Caco-2 (cell line): ENCODE data around the gene KAT8. TPM values are rescaled to one million over a fixed set of nuclear protein-coding genes. Genes with fewer than 3 reads are reported as not detected.
A peak's percentile ranks its signal among the peaks of the same experiment; 100 is the strongest.
"Not testable (repeated sequence)": the region's sequence is repeated elsewhere in the genome, so short reads cannot be mapped to it uniquely, and the experiment has no call there.

Source experiments
- BruUV-seq: library from RNA; stranded (reverse); fragments of 400-500 nt; replicated peaks from 2 replicates; lab custom pipeline; 2021; lab: Mats Ljungman, UMichigan
- CTCF ChIA-PET: fragments of 300-600 bp; sonication (Branson Sonifier 250); formaldehyde crosslinking; loops from one replicate; lab custom pipeline; 2022; ENCODE audit warnings: antibody characterized with exemption; lab: Charles Lee
- POLR2A ChIA-PET: fragments of 300-600 bp; sonication (Branson Sonifier 250); formaldehyde crosslinking; loops from one replicate; lab custom pipeline; 2022; ENCODE audit warnings: antibody characterized with exemption; lab: Charles Lee
- DNase-seq, 2 experiments: peaks; one replicate each; pipeline versions ENCODE4 v3.0.0 to v3.0.0-alpha.2; 2020 to 2022
- H3K27me3 ChIP-seq: replicated peaks from 2 replicates; pipeline ENCODE4 v1.6.0; 2011; ENCODE audit warnings: low read length; ENCODE audit not compliant: control insufficient read depth, insufficient read depth
- H3K36me3 ChIP-seq: 2 replicates; pipeline ENCODE4 v1.5.1; 2011; ENCODE audit warnings: low read length; ENCODE audit not compliant: control insufficient read depth, insufficient read depth
- H3K4me1 ChIP-seq: fragments of 250-450 bp; sonication (Bioruptor Pico); 2 replicates; pipeline ENCODE4 v1.5.1; 2020; ENCODE audit warnings: mild to moderate bottlenecking
- H3K4me3 ChIP-seq: 2 replicates; pipeline ENCODE4 v1.5.1; 2011; ENCODE audit warnings: low read depth, mild to moderate bottlenecking, control low read depth, low read length
- H3K9me3 ChIP-seq: fragments of 250-450 bp; sonication (Bioruptor Pico); 2 replicates; pipeline ENCODE4 v1.5.1; 2020; ENCODE audit warnings: mild to moderate bottlenecking, moderate library complexity
- H3K27ac Mint-ChIP-seq: one replicate; pipeline ENCODE4 v1.8.0; 2022; ENCODE audit warnings: mixed read lengths; ENCODE audit not compliant: unreplicated experiment
- H3K27me3 Mint-ChIP-seq: one replicate; pipeline ENCODE4 v1.8.0; 2022; ENCODE audit warnings: mixed read lengths; ENCODE audit not compliant: insufficient read depth, unreplicated experiment
- H3K36me3 Mint-ChIP-seq: one replicate; pipeline ENCODE4 v1.8.0; 2022; ENCODE audit warnings: mild to moderate bottlenecking, mixed read lengths; ENCODE audit not compliant: insufficient read depth, unreplicated experiment
- H3K4me1 Mint-ChIP-seq: one replicate; pipeline ENCODE4 v1.8.0; 2022; ENCODE audit warnings: low read depth, mixed read lengths; ENCODE audit not compliant: unreplicated experiment
- H3K4me3 Mint-ChIP-seq: one replicate; pipeline ENCODE4 v1.8.0; 2022; ENCODE audit warnings: mild to moderate bottlenecking, moderate library complexity, mixed read lengths; ENCODE audit not compliant: unreplicated experiment
- H3K9me3 Mint-ChIP-seq: one replicate; pipeline ENCODE4 v1.8.0; 2022; ENCODE audit warnings: mixed read lengths; ENCODE audit not compliant: unreplicated experiment
- intact Hi-C: fragments of 100-400 bp; cut with micrococcal nuclease; formaldehyde crosslinking; loops from one replicate; pipeline ENCODE4 v1.10.0; 2022; ENCODE audit not compliant: unreplicated experiment
- total RNA-seq: library from RNA; stranded (reverse); gene quantifications from 2 replicates; pipeline ENCODE4 v1.2.3, GENCODE V29; 2022
- TF ChIP-seq, protein P1 (sequence below), 2 experiments: fragments of 200-600 bp in 1 of 2; IDR thresholded peaks; 1 replicate in 1 of 2; 2 replicates in 1 of 2; pipeline versions ENCODE4 v1.5.1 to v1.8.0; 2011 to 2022; ENCODE audit warnings: antibody characterized with exemption in 1 of 2, control low read depth in 1 of 2, inconsistent platforms in 1 of 2, low read depth in 1 of 2, low read length in 1 of 2, mild to moderate bottlenecking in 1 of 2, moderate library complexity in 1 of 2; ENCODE audit not compliant: insufficient read depth in 1 of 2, severe bottlenecking in 1 of 2, unreplicated experiment in 1 of 2

Gene KAT8
- total RNA-seq, 1 experiment from 2014 or later = 46.2 TPM

DNA sequence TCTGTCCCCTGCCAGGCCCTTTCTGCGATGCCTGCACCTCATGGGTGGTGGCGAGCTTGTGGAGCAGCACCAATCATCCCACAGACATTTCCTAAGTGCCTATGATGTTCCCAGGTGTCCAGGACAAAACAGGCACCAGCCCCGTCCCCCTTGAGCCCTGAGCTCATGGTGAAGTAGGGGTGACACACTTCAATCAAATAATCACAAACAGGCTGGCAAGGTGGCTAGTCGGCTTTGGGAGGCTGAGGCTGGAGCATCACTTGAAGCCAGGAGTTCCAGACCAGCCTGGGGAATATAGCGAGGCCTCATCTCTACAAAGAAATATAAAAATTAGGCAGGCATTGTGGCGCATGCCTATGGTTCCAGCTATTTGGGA is 18.8 kb downstream of the KAT8 start:
- peak overlapping the region; percentile 76 for H3K4me3 Mint-ChIP-seq
- ChIA-PET CTCF (interaction anchor here (0.6 to 2.1 kb wide), 3 partner anchors 19 to 317 kb away, joined by 3 to 12 read pairs (median 4); partner anchors contain the start of genes HSD3B7 and KAT8), POLR2A (interaction anchor here (0.6 to 3.7 kb wide), 4 partner anchors 19 to 158 kb away, joined by 3 to 52 read pairs (median 4); partner anchors contain the start of genes KAT8, ZNF646 and ZNF668)
- TF ChIP-seq, protein P1, sequence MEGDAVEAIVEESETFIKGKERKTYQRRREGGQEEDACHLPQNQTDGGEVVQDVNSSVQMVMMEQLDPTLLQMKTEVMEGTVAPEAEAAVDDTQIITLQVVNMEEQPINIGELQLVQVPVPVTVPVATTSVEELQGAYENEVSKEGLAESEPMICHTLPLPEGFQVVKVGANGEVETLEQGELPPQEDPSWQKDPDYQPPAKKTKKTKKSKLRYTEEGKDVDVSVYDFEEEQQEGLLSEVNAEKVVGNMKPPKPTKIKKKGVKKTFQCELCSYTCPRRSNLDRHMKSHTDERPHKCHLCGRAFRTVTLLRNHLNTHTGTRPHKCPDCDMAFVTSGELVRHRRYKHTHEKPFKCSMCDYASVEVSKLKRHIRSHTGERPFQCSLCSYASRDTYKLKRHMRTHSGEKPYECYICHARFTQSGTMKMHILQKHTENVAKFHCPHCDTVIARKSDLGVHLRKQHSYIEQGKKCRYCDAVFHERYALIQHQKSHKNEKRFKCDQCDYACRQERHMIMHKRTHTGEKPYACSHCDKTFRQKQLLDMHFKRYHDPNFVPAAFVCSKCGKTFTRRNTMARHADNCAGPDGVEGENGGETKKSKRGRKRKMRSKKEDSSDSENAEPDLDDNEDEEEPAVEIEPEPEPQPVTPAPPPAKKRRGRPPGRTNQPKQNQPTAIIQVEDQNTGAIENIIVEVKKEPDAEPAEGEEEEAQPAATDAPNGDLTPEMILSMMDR (IDR thresholded peaks at IDR 0.05; ENCODE audit: insufficient read depth in 1 of 2, low read depth in 1 of 2, low read length in 1 of 2, severe bottlenecking in 1 of 2, unreplicated experiment in 1 of 2) = no peak
- H3K36me3 Mint-ChIP-seq = peaks cover 67% of the 10 kb centered on the region
- intact Hi-C loops = loop anchor here (10.0 kb wide), 1 partner anchor 319 kb away; the partner anchor contains the start of gene ARMC5
- H3K4me1 ChIP-seq = peaks cover 87% of the 10 kb centered on the region
- H3K36me3 ChIP-seq = peaks cover 6% of the 10 kb centered on the region
- H3K27ac Mint-ChIP-seq = peak overlapping the region; percentile 75
- no peak for DNase-seq
- H3K9me3 ChIP-seq = no peaks in the 10 kb centered on the region
- no TSS peak for BruUV-seq
- H3K4me1 Mint-ChIP-seq = peaks cover 52% of the 10 kb centered on the region
- no peak overlapping the region; the same call in 1 of the 2 replicates for H3K4me3 ChIP-seq
- no peaks in the 10 kb centered on the region for H3K9me3 Mint-ChIP-seq
- H3K27me3 Mint-ChIP-seq = no peaks in the 10 kb centered on the region
- no peaks in the 10 kb centered on the region for H3K27me3 ChIP-seq

DNA sequence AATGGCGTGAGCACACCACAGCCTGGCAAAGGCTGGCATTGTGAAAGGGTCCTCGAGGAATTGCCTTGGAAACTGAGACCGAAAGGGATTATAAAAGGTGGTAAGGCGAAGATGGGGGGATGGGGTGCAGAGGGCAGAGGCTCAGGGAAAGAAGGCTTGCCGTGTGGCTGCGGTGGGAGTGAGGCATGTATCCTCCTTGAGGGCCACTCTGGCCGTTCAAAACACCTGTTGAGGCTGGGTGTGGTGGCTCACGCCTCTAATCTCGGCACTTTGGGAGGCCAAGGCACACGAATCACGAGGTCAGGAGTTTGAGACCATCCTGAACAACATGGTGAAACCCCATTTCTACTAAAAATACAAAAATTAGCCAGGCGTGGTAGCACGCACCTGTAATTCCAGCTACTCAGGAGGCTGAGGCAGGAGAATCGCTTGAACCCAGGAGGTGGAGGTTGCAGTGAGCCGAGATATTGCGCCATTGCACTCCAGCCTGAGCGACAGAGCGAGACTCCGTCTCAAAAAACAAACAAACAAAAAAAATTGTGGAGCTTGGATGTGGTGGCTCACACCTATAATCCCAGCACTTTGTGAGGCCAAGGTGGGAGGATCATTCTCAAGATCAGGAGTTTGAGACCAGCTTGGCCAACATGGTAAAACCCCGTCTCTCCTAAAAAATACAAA is 19.5 kb downstream of the KAT8 start:
- H3K27me3 Mint-ChIP-seq, H3K4me3 Mint-ChIP-seq, BruUV-seq, H3K36me3 ChIP-seq, CTCF ChIA-PET, DNase-seq, H3K4me3 ChIP-seq, H3K9me3 Mint-ChIP-seq, H3K27me3 ChIP-seq, H3K9me3 ChIP-seq: not testable (repeated sequence)
- intact Hi-C loops = loop anchor here (10.0 kb wide), 1 partner anchor 318 kb away; the partner anchor contains the start of gene ARMC5
- POLR2A ChIA-PET = interaction anchor here (3.7 kb wide), 1 partner anchor 20 kb away, joined by 52 read pairs; the partner anchor contains the start of gene KAT8
- peaks cover 48% of the 10 kb centered on the region for H3K4me1 Mint-ChIP-seq
- peaks cover 60% of the 10 kb centered on the region for H3K36me3 Mint-ChIP-seq
- H3K4me1 ChIP-seq = peaks cover 87% of the 10 kb centered on the region
- H3K27ac Mint-ChIP-seq = peak overlapping the region; percentile 75

DNA sequence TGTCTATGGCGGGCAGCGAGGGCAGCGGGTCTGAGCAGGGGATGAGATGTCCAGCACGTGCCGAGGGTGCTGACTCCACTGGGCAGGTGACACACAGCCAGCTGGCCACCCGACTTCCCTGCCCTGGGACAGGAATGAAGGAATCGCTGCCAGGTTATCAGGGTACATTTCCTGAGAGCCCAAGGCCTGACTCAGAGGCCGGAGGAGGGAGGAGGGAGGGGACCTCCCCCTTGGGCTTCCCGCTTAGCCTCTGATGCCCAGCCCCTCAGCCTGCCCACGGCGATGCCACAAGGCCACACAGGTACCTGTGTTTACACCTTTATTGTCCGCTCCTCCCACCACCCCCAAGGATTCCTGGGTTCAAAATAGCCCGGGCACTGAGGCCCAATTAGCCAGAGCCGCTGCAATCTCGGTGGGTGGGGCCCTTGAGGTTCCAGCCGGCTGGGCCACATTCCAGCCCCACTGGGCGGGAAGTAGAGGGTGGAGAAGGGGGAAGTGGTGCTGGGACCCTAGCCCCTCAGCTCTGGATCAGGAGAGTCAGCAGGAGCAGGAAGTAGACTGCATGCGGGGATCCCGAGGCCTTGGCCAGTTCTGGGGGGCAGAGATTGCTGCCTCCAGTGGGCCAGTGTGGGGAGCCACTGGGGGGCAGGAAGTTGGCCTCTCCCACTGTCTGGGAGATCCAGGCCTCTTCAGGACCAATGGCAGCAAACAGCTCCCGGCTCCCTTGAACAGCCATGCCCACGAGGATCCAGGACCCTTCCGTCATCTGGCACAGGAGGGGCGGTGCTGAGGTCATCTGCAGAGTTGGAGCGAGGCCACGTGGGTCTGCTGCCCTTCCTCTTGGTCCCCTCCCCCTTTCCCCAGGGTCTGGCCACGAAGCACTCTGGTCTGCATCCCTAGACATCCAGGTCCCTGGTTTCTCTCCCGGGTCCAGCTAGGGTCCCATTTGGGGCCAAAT is 21.4 kb downstream of the KAT8 start:
- Mint-ChIP-seq H3K36me3 (peaks cover 42% of the 10 kb centered on the region), H3K4me1 (peaks cover 32% of the 10 kb centered on the region), H3K27ac (peak overlapping the region; percentile 90), H3K4me3 (peak overlapping the region; percentile 49), H3K9me3 (no peaks in the 10 kb centered on the region), H3K27me3 (no peaks in the 10 kb centered on the region)
- CTCF ChIA-PET = interaction anchor here (0.6 kb wide), 1 partner anchor 51 kb away, joined by 3 read pairs; no protein-coding TSS in a partner anchor
- no peaks in the 10 kb centered on the region for H3K9me3 ChIP-seq
- DNase-seq = peak; percentile 88 to 92
- intact Hi-C loops = loop anchor here (10.0 kb wide), 1 partner anchor 316 kb away; the partner anchor contains the start of gene ARMC5
- 0 out of 2 replicates have a peak overlapping the region, but pooled peaks have one; percentile 16 for H3K4me3 ChIP-seq
- POLR2A ChIA-PET = interaction anchor here (1.6 kb wide), 1 partner anchor 21 kb away, joined by 18 read pairs; the partner anchor contains the start of gene KAT8
- TSS peak; percentile 64 for BruUV-seq
- H3K27me3 ChIP-seq = no peaks in the 10 kb centered on the region
- H3K36me3 ChIP-seq = no peaks in the 10 kb centered on the region
- TF ChIP-seq, protein P1 (IDR thresholded peaks at IDR 0.05; ENCODE audit: insufficient read depth in 1 of 2, low read depth in 1 of 2, low read length in 1 of 2, severe bottlenecking in 1 of 2, unreplicated experiment in 1 of 2) = no peak
- peaks cover 75% of the 10 kb centered on the region for H3K4me1 ChIP-seq

DNA sequence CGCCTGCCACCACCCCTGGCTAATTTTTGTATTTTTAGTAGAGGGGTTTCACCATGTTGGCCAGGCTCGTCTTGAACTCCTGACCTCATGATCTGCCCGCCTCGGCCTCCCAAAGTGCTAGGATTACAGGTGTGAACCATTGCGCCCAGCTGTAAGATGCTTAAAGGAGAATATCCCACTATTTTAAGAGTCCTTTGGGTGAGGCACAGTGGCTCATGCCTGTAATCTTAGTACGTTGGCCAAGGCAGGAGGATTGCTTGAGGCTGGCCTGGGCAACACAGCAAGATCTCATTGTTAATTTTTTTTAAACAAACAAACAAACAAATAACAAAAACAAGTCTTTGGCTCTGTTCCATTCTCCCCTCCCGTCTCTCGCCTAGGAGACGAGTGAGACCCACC is 23.6 kb downstream of the KAT8 start:
- Mint-ChIP-seq H3K4me3 (peak overlapping the region; percentile 66), H3K27ac (peak overlapping the region; percentile 90), H3K36me3 (peaks cover 30% of the 10 kb centered on the region), H3K4me1 (peaks cover 24% of the 10 kb centered on the region)
- intact Hi-C loops = loop anchor here (5.0 kb wide), 3 partner anchors 34 to 154 kb away; partner anchors contain the start of genes BCKDK, HSD3B7 and STX4
- peaks cover 66% of the 10 kb centered on the region for H3K4me1 ChIP-seq
- H3K27me3 Mint-ChIP-seq, H3K9me3 Mint-ChIP-seq, DNase-seq, H3K4me3 ChIP-seq, H3K36me3 ChIP-seq, BruUV-seq, H3K9me3 ChIP-seq, H3K27me3 ChIP-seq: not testable (repeated sequence)
- POLR2A ChIA-PET = interaction anchor here (1.4 to 2.2 kb wide), 2 partner anchors 24 to 302 kb away, joined by 4 to 61 read pairs; partner anchors contain the start of genes KAT8 and ZNF843
- CTCF ChIA-PET = interaction anchor here (1.1 kb wide), 1 partner anchor 47 kb away, joined by 3 read pairs; no protein-coding TSS in a partner anchor
